HUES64 (cell line): Measurements from ENCODE around the gene ENDOV.

ENCODE experiments used
- H3K27ac ChIP-seq: 2 replicates; pipeline ENCODE4 v1.7.0; 2013; ENCODE audit warnings: low read depth, low read length, inconsistent platforms
- H3K27me3 ChIP-seq: 2 replicates; pipeline ENCODE4 v1.6.1; 2013; ENCODE audit warnings: mild to moderate bottlenecking, low read length; ENCODE audit not compliant: insufficient read depth
- H3K36me3 ChIP-seq: 2 replicates; pipeline ENCODE4 v1.6.1; 2013; ENCODE audit warnings: mild to moderate bottlenecking, low read length; ENCODE audit not compliant: insufficient read depth
- H3K4me1 ChIP-seq: 2 replicates; pipeline ENCODE4 v1.6.1; 2013; ENCODE audit warnings: mild to moderate bottlenecking, low read length, moderate library complexity; ENCODE audit not compliant: insufficient read depth
- H3K4me3 ChIP-seq: 2 replicates; pipeline ENCODE4 v1.5.1; 2013; ENCODE audit warnings: mild to moderate bottlenecking, low read length, moderate library complexity
- H3K9ac ChIP-seq: 2 replicates; pipeline ENCODE4 v1.6.1; 2013; ENCODE audit warnings: mild to moderate bottlenecking, low read depth, low read length
- H3K9me3 ChIP-seq: 2 replicates; pipeline ENCODE4 v1.6.1; 2013; ENCODE audit warnings: low read depth, low read length; ENCODE audit not compliant: insufficient read depth
- WGBS: fragments of 150-250, 120-280 bp; methylation state at CpG from one replicate; pipeline ENCODE4 v1.1.7; 2013; ENCODE audit warnings: missing lambda C conversion rate; 5-methylcytosine and 5-hydroxymethylcytosine counted together

The ENDOV gene

GRCh38 chr17:80463784-80464400 lies 48.9 kb downstream of the ENDOV start:
- no peaks in the 10 kb centered on the region for H3K4me1 ChIP-seq
- H3K36me3 ChIP-seq = no peaks in the 10 kb centered on the region
- peaks cover 55% of the 10 kb centered on the region for H3K27me3 ChIP-seq
- H3K9ac ChIP-seq = no peak overlapping the region
- no peaks in the 10 kb centered on the region for H3K9me3 ChIP-seq
- WGBS = 85% methylated on average over 13 of the region's 13 CpGs
- H3K27ac ChIP-seq = no peak overlapping the region
- no peak overlapping the region for H3K4me3 ChIP-seq

GRCh38 chr17:80464486-80464885 lies 49.5 kb downstream of the ENDOV start:
- H3K4me1 ChIP-seq = no peaks in the 10 kb centered on the region
- H3K27me3 ChIP-seq = peaks cover 55% of the 10 kb centered on the region
- no peak overlapping the region for H3K4me3 ChIP-seq
- no peak overlapping the region for H3K27ac ChIP-seq
- H3K36me3 ChIP-seq = no peaks in the 10 kb centered on the region
- 93% methylated on average over 8 of the region's 8 CpGs for WGBS
- no peak overlapping the region for H3K9ac ChIP-seq
- H3K9me3 ChIP-seq = no peaks in the 10 kb centered on the region

GRCh38 chr17:80465327-80465974 lies 50.5 kb downstream of the ENDOV start:
- H3K9me3 ChIP-seq = no peaks in the 10 kb centered on the region
- no peak overlapping the region for H3K4me3 ChIP-seq
- WGBS = 86% methylated on average over 20 of the region's 20 CpGs
- H3K27ac ChIP-seq = no peak overlapping the region
- no peaks in the 10 kb centered on the region for H3K4me1 ChIP-seq
- H3K9ac ChIP-seq = no peak overlapping the region
- no peaks in the 10 kb centered on the region; the same call in 1 of the 2 replicates for H3K36me3 ChIP-seq
- H3K27me3 ChIP-seq = peaks cover 58% of the 10 kb centered on the region

GRCh38 chr17:80466188-80466705 lies 51.3 kb downstream of the ENDOV start:
- WGBS = 79% methylated on average over 14 of the region's 15 CpGs
- Histone ChIP-seq H3K9me3 (no peaks in the 10 kb centered on the region), H3K4me1 (no peaks in the 10 kb centered on the region), H3K27ac (no peak overlapping the region), H3K4me3 (no peak overlapping the region), H3K27me3 (peaks cover 60% of the 10 kb centered on the region), H3K9ac (no peak overlapping the region), H3K36me3 (no peaks in the 10 kb centered on the region; the same call in 1 of the 2 replicates)

- H3K9ac ChIP-seq = no peak overlapping the region
- no peaks in the 10 kb centered on the region; the same call in 1 of the 2 replicates for H3K36me3 ChIP-seq
- no peak overlapping the region for H3K4me3 ChIP-seq
- WGBS = 27% methylated on average over 15 of the region's 16 CpGs
- no peak overlapping the region for H3K27ac ChIP-seq
- H3K9me3 ChIP-seq = no peaks in the 10 kb centered on the region
- H3K4me1 ChIP-seq = no peaks in the 10 kb centered on the region
- peaks cover 79% of the 10 kb centered on the region for H3K27me3 ChIP-seq
Observed at GRCh38 chr17:80468242-80468641, 53.3 kb downstream of the ENDOV start.

- no peaks in the 10 kb centered on the region; the same call in 1 of the 2 replicates for H3K36me3 ChIP-seq
- 79% methylated on average over 28 of the region's 28 CpGs for WGBS
- no peak overlapping the region for H3K9ac ChIP-seq
- no peak overlapping the region for H3K27ac ChIP-seq
- H3K4me3 ChIP-seq = no peak overlapping the region
- H3K9me3 ChIP-seq = no peaks in the 10 kb centered on the region
- no peaks in the 10 kb centered on the region for H3K4me1 ChIP-seq
- H3K27me3 ChIP-seq = peaks cover 83% of the 10 kb centered on the region
Observed at GRCh38 chr17:80468781-80469493, 54.0 kb downstream of the ENDOV start.

GRCh38 chr17:80469667-80470066 lies 54.7 kb downstream of the ENDOV start:
- Histone ChIP-seq H3K27ac (no peak overlapping the region), H3K4me1 (no peaks in the 10 kb centered on the region), H3K27me3 (peaks cover 90% of the 10 kb centered on the region), H3K9ac (no peak overlapping the region), H3K36me3 (no peaks in the 10 kb centered on the region; the same call in 1 of the 2 replicates), H3K9me3 (no peaks in the 10 kb centered on the region), H3K4me3 (no peak overlapping the region)
- 83% methylated on average over 11 of the region's 11 CpGs for WGBS

- peaks cover 95% of the 10 kb centered on the region for H3K27me3 ChIP-seq
Observed at GRCh38 chr17:80470603-80471002, 55.6 kb downstream of the ENDOV start.

GRCh38 chr17:80471922-80472321 lies 57.0 kb downstream of the ENDOV start:
- no peaks in the 10 kb centered on the region for H3K9me3 ChIP-seq
- H3K4me3 ChIP-seq = no peak overlapping the region
- peaks cover 100% of the 10 kb centered on the region for H3K27me3 ChIP-seq
- no peak overlapping the region for H3K9ac ChIP-seq
- no peak overlapping the region for H3K27ac ChIP-seq
- peaks cover 9% of the 10 kb centered on the region; the same call in 1 of the 2 replicates for H3K4me1 ChIP-seq
- WGBS = 80% methylated on average over 8 of the region's 8 CpGs
- H3K36me3 ChIP-seq = no peaks in the 10 kb centered on the region; the same call in 1 of the 2 replicates

More at GRCh38 chr17:80470603-80471002, 55.6 kb downstream of the ENDOV start:
- WGBS = 84% methylated on average over 21 of the region's 21 CpGs
- H3K36me3 ChIP-seq = no peaks in the 10 kb centered on the region; the same call in 1 of the 2 replicates
- H3K27ac ChIP-seq = no peak overlapping the region
- H3K9me3 ChIP-seq = no peaks in the 10 kb centered on the region
- H3K9ac ChIP-seq = no peak overlapping the region
- no peak overlapping the region for H3K4me3 ChIP-seq
- H3K4me1 ChIP-seq = peaks cover 9% of the 10 kb centered on the region; the same call in 1 of the 2 replicates

- H3K9ac ChIP-seq = no peak overlapping the region
- H3K9me3 ChIP-seq = no peaks in the 10 kb centered on the region
- no peak overlapping the region for H3K27ac ChIP-seq
- H3K4me1 ChIP-seq = peaks cover 9% of the 10 kb centered on the region; the same call in 1 of the 2 replicates
- WGBS = 87% methylated on average over 12 of the region's 12 CpGs
- H3K27me3 ChIP-seq = peaks cover 100% of the 10 kb centered on the region
- no peaks in the 10 kb centered on the region; the same call in 1 of the 2 replicates for H3K36me3 ChIP-seq
- H3K4me3 ChIP-seq = no peak overlapping the region
Observed at GRCh38 chr17:80472996-80473395, 58.0 kb downstream of the ENDOV start.

- Histone ChIP-seq H3K27ac (no peak overlapping the region), H3K36me3 (no peaks in the 10 kb centered on the region; the same call in 1 of the 2 replicates), H3K9me3 (no peaks in the 10 kb centered on the region), H3K9ac (no peak overlapping the region), H3K27me3 (peaks cover 100% of the 10 kb centered on the region), H3K4me3 (no peak overlapping the region), H3K4me1 (peaks cover 10% of the 10 kb centered on the region; the same call in 1 of the 2 replicates)
- 46% methylated on average over 7 of the region's 7 CpGs for WGBS
Observed at GRCh38 chr17:80473701-80474100, 58.7 kb downstream of the ENDOV start.
